ENCODE results near the gene NKTR. TPM values are rescaled to one million over a fixed set of nuclear protein-coding genes. Genes with fewer than 3 reads are reported as not detected.
"Not testable (repeated sequence)": the region's sequence is repeated elsewhere in the genome, so short reads cannot be mapped to it uniquely, and the experiment has no call there.

Gene NKTR
- polyA plus RNA-seq (2011; rRNA removed) (19.0 and 37.6 TPM in 2 replicates), polyA minus RNA-seq (2011; rRNA and poly(A)+ RNA removed) (13.5 and 17.2 TPM in 2 replicates)

DNA sequence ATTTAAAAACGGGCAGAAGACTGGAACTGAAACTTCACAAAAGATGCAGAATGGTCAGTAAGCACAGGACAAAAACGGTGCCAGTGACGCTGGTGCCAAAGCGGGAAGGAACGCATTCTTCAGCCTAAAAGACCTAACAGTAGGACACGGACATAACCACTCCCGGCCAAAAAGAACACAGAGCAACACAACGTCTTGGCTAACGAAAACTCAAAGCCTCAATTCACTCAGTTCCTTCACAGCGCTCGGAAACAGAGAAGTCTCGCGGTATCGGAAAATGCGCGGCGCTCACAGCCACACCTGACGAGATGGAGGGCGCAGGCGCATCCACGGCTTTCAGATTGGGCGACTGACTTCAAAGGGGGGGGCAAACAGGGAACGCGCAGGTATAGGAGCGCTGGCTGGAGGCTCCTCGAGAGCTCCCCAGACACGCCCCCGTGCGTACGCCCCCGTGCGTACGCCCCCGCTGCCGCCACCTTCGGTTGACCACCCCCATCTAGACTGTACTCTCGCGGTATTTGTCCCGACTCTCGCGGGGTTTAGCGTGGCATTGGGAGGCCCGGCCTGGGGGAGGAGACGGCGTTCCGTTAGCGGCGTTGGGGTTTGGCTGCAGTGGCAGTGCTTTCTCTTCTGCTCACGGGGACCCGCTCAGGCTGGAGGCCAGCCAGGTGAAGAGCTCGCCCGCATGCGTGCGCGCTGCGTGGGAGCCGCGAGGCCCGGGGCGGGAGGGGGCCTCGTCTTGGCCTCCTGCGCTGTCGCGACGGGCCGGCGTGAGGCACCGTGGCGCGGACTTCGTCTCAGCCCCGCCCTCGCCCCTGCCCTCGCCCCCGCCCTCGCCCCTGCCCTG is at the start of gene NKTR:
Gene NKTR, plus strand, starts transcription at position 576 of the 847 bp plus-strand sequence. CDS start 321 bp downstream, outside the sequence.
- peak; percentile 91 for DNase-seq (ENCODE audit: low read depth)
- no peaks in the 10 kb centered on the region for H3K27me3 ChIP-seq (ENCODE audit: control insufficient read depth, insufficient read depth, low read length)
- peak within 1 kb of the TSS; percentile 93 for H3K4me3 ChIP-seq (ENCODE audit: low read depth, low read length)
- ChIA-PET CTCF (interaction anchor here (1.1 to 3.7 kb wide), 4 partner anchors 10 to 51 kb away, joined by 3 to 18 read pairs (median 3); partner anchors contain the start of gene SS18L2), POLR2A (interaction anchor here (0.5 to 1.0 kb wide), 3 partner anchors 9 to 100 kb away, joined by 3 to 6 read pairs (median 4); partner anchors contain the start of gene SS18L2)
- TF ChIP-seq, protein P1, sequence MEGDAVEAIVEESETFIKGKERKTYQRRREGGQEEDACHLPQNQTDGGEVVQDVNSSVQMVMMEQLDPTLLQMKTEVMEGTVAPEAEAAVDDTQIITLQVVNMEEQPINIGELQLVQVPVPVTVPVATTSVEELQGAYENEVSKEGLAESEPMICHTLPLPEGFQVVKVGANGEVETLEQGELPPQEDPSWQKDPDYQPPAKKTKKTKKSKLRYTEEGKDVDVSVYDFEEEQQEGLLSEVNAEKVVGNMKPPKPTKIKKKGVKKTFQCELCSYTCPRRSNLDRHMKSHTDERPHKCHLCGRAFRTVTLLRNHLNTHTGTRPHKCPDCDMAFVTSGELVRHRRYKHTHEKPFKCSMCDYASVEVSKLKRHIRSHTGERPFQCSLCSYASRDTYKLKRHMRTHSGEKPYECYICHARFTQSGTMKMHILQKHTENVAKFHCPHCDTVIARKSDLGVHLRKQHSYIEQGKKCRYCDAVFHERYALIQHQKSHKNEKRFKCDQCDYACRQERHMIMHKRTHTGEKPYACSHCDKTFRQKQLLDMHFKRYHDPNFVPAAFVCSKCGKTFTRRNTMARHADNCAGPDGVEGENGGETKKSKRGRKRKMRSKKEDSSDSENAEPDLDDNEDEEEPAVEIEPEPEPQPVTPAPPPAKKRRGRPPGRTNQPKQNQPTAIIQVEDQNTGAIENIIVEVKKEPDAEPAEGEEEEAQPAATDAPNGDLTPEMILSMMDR (IDR thresholded peaks at IDR 0.05; ENCODE audit: insufficient read depth, low read depth, low read length): 0 out of 2 replicates have a peak, but pooled peaks have one; percentile 5
- H3K36me3 ChIP-seq (ENCODE audit: control insufficient read depth, insufficient read depth, low read length): peaks cover 1% of the 10 kb centered on the region

DNA sequence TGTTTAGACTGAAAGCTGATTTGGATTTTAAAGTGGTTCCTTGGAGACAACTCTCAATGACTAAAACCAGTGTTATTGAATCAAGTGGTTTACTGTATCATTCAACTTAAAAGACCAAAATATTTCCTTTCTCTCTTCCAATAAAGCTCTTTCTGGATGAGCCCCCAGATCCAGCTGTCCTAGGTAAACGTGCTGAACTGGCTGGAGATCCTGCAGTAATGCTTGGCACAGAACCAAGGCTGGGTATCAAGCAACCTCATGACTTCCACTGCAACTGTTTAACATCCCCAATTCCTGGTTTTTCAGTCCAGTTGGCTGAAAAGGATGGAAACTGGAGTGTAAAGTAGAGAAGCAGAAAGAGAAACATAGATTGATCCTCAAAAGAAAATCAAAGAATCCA is 47.7 kb upstream of the NKTR start:
- Histone ChIP-seq H3K4me3 (ENCODE audit: low read depth, low read length) (no peak overlapping the region), H3K36me3 (ENCODE audit: control insufficient read depth, insufficient read depth, low read length) (peaks cover 12% of the 10 kb centered on the region), H3K27me3 (ENCODE audit: control insufficient read depth, insufficient read depth, low read length) (no peaks in the 10 kb centered on the region)
- ChIA-PET CTCF (interaction anchor here (0.6 to 1.5 kb wide), 6 partner anchors 8 to 63 kb away, joined by 3 to 4 read pairs (median 4); no protein-coding TSS in a partner anchor), POLR2A (no interaction called here)
- TF ChIP-seq, protein P1 (IDR thresholded peaks at IDR 0.05; ENCODE audit: insufficient read depth, low read depth, low read length): no peak
- DNase-seq (ENCODE audit: low read depth): no peak

DNA sequence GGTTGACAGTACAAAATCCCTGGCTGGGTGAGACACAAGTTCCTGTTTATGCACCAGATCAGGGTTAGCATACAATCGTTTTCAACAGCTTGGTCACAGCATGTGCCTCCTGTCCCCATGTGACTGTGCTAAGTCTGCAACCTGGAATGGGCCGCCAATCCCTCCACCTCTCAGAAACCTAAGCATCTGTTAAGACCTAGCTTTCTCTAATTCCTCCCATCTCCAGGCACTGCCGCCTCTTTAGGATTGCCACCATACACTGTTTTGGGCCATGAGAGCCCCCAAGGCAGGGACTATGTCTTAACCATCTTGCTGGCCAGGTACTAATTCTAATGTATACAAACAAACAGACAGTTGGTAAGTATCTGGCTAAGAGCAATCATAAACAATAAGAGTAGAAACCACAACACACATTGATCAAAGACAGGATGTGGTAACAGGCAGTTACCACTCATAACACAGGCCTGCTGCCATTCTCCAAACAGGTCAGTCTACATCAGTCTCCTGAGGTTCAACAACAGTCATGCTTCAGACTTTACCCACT is 44.3 kb upstream of the NKTR start:
- TF ChIP-seq, protein P1 (IDR thresholded peaks at IDR 0.05; ENCODE audit: insufficient read depth, low read depth, low read length): no peak
- no peak for DNase-seq (ENCODE audit: low read depth)
- Histone ChIP-seq H3K4me3 (ENCODE audit: low read depth, low read length) (no peak overlapping the region), H3K36me3 (ENCODE audit: control insufficient read depth, insufficient read depth, low read length) (peaks cover 15% of the 10 kb centered on the region), H3K27me3 (ENCODE audit: control insufficient read depth, insufficient read depth, low read length) (no peaks in the 10 kb centered on the region)
- POLR2A ChIA-PET: no interaction called here
- CTCF ChIA-PET: interaction anchor here (0.9 kb wide), 1 partner anchor 9 kb away, joined by 3 read pairs; no protein-coding TSS in a partner anchor

DNA sequence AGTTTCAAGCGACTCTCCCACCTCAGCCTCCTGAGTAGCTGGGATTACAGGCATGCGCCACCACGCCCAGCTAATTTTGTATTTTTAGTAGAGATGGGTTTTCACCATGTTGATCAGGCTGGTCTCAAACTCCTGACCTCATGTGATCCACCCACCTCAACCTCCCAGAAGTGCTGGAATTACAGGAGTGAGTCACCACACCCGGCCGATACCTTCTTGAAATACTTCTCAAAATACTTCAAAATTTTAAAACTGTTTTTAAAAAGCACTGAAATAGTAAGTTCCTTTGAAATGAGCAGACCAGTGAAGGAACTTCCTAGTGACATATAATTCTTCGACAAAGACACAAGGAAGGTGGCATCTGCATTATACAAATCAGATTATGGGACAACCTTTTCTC is 43.7 kb upstream of the NKTR start:
- POLR2A ChIA-PET; H3K4me3 ChIP-seq (ENCODE audit: low read depth, low read length); H3K27me3 ChIP-seq (ENCODE audit: control insufficient read depth, insufficient read depth, low read length); DNase-seq (ENCODE audit: low read depth); CTCF ChIA-PET: not testable (repeated sequence)
- peaks cover 13% of the 10 kb centered on the region for H3K36me3 ChIP-seq (ENCODE audit: control insufficient read depth, insufficient read depth, low read length)

DNA sequence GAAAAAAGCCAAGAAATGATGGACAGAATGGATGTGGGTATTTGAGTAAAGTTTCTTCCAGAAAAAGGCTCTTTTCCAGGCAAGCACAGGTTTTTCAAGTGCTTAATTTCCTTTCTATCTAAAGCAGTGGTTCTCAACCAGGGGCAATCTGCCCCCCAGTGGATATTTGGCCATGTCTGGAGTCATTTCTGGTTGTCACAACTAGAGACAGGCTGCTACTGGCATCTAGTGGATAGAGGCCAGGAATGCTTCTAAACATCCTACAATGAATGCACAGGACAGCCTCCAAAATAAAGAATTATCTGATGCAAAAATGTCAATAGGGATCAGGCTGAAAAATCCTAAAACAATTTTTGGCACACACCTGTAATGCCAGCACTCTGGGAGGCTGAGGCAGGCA is 42.6 kb upstream of the NKTR start:
- TF ChIP-seq, protein P1 (IDR thresholded peaks at IDR 0.05; ENCODE audit: insufficient read depth, low read depth, low read length): no peak
- CTCF ChIA-PET: no interaction called here
- no peak overlapping the region for H3K4me3 ChIP-seq (ENCODE audit: low read depth, low read length)
- POLR2A ChIA-PET: no interaction called here
- no peak for DNase-seq (ENCODE audit: low read depth)
- no peaks in the 10 kb centered on the region for H3K27me3 ChIP-seq (ENCODE audit: control insufficient read depth, insufficient read depth, low read length)
- H3K36me3 ChIP-seq (ENCODE audit: control insufficient read depth, insufficient read depth, low read length): peaks cover 16% of the 10 kb centered on the region
